Tibial artery (tissue), 4 donors: ENCODE data around the gene PLEKHF1.

Experiments used
- DNase-seq, 2 donors: peaks; one replicate each; pipeline ENCODE4 v3.0.0-alpha.2; 2019
- H3K27ac ChIP-seq, 2 donors: fragments of 200-600 bp; sonication (generic) in 1 of 2; 1 replicate in 1 of 2; 2 replicates in 1 of 2; pipeline ENCODE4 v1.5.1; 2018 to 2019; ENCODE audit warnings: mild to moderate bottlenecking in 1 of 2
- H3K27me3 ChIP-seq, 2 donors: fragments of 200-600 bp; sonication (generic) in 1 of 2; one replicate each; pipeline versions ENCODE4 v1.5.1 to v1.6.0; 2016 to 2019
- H3K36me3 ChIP-seq, 3 donors: fragments of 200-600 bp; sonication (generic) in 2 of 3; one replicate each; pipeline ENCODE4 v1.5.1; 2016 to 2019; ENCODE audit warnings: mild to moderate bottlenecking in 2 of 3
- H3K4me1 ChIP-seq, 4 donors: fragments of 200-600 bp; sonication (generic) in 2 of 4; 1 replicate in 3 of 4; 2 replicates in 1 of 4; pipeline ENCODE4 v1.5.1; 2016 to 2019
- H3K4me3 ChIP-seq, 2 donors: fragments of 200-600 bp; sonication (generic) in 1 of 2; 1 replicate in 1 of 2; 2 replicates in 1 of 2; pipeline ENCODE4 v1.5.1; 2018 to 2019; ENCODE audit warnings: mild to moderate bottlenecking in 2 of 2
- H3K9me3 ChIP-seq, 3 donors: fragments of 200-600 bp; sonication (generic) in 1 of 3; one replicate each; pipeline ENCODE4 v1.5.1; 2016 to 2019
- intact Hi-C: fragments of 100-400 bp; cut with DNase I; formaldehyde crosslinking; loops from one replicate; pipeline ENCODE4 v1.15.0; 2023; ENCODE audit warnings: low total_unique reads
- TF ChIP-seq, protein P1 (sequence below), 2 experiments: fragments of 200-600 bp in 1 of 2; fragments of 450-650 bp in 1 of 2; IDR thresholded peaks; one replicate each; pipeline ENCODE4 v1.5.1; 2017 to 2019; ENCODE audit warnings: antibody characterized with exemption in 2 of 2, mild to moderate bottlenecking in 1 of 2, moderate library complexity in 1 of 2

PLEKHF1 gene

GRCh38 chr19:29697523-29698261 lies 32.4 kb downstream of the PLEKHF1 start:
- Histone ChIP-seq H3K27me3 (no peaks in the 10 kb centered on the region), H3K4me3 (no peak overlapping the region), H3K36me3 (peaks cover 8 to 11% (median 9%) of the 10 kb centered on the region in 3 donors), H3K4me1 (no peaks in the 10 kb centered on the region), H3K9me3 (no peaks in the 10 kb centered on the region), H3K27ac (no peak overlapping the region)
- intact Hi-C loops = no loop called here
- no peak for DNase-seq
- TF ChIP-seq, protein P1, sequence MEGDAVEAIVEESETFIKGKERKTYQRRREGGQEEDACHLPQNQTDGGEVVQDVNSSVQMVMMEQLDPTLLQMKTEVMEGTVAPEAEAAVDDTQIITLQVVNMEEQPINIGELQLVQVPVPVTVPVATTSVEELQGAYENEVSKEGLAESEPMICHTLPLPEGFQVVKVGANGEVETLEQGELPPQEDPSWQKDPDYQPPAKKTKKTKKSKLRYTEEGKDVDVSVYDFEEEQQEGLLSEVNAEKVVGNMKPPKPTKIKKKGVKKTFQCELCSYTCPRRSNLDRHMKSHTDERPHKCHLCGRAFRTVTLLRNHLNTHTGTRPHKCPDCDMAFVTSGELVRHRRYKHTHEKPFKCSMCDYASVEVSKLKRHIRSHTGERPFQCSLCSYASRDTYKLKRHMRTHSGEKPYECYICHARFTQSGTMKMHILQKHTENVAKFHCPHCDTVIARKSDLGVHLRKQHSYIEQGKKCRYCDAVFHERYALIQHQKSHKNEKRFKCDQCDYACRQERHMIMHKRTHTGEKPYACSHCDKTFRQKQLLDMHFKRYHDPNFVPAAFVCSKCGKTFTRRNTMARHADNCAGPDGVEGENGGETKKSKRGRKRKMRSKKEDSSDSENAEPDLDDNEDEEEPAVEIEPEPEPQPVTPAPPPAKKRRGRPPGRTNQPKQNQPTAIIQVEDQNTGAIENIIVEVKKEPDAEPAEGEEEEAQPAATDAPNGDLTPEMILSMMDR (IDR thresholded peaks at IDR 0.05) = no peak

DNA sequence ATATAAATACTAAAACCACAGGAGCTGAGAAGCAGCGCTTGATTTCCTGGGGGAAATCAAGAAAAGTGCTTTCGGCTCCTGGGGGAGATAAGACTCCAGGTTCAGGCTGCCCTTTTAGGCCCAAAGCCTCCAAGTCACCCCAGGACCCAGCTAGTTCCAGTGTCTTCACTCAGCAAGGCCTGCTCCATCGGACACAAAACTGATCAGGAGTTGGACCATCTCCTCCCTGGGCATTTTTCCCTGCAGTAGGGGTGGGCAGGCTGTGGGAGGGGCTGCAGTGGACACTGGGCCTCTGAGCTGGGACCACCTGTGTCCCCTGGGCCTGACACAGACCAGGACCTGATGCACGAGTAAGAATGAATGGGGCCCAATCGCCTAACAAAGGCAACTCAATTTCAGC lies 34.6 kb downstream of the PLEKHF1 start:
- TF ChIP-seq, protein P1 (IDR thresholded peaks at IDR 0.05) = no peak
- Histone ChIP-seq H3K4me3 (no peak overlapping the region), H3K4me1 (no peaks in the 10 kb centered on the region), H3K27me3 (no peaks in the 10 kb centered on the region), H3K27ac (no peak overlapping the region), H3K36me3 (peaks cover 9 to 33% (median 21%) of the 10 kb centered on the region in 3 donors), H3K9me3 (no peaks in the 10 kb centered on the region)
- intact Hi-C loops = no loop called here
- no peak for DNase-seq

- no peaks in the 10 kb centered on the region for H3K9me3 ChIP-seq
- no peak for DNase-seq
- H3K4me1 ChIP-seq = no peaks in the 10 kb centered on the region
- no peaks in the 10 kb centered on the region for H3K27me3 ChIP-seq
- H3K27ac ChIP-seq = no peak overlapping the region
- TF ChIP-seq, protein P1 (IDR thresholded peaks at IDR 0.05) = no peak
- peaks cover 9 to 35% (median 24%) of the 10 kb centered on the region in 3 donors for H3K36me3 ChIP-seq
- no peak overlapping the region for H3K4me3 ChIP-seq
- intact Hi-C loops = no loop called here
These were observed 35.2 kb downstream of the PLEKHF1 start for GRCh38 chr19:29700498-29700897.

GRCh38 chr19:29702161-29702962 lies 37.1 kb downstream of the PLEKHF1 start:
- intact Hi-C loops = no loop called here
- Histone ChIP-seq H3K36me3 (peaks cover 16 to 54% (median 41%) of the 10 kb centered on the region in 3 donors), H3K27ac (no peak overlapping the region), H3K9me3 (no peaks in the 10 kb centered on the region), H3K4me1 (no peaks in the 10 kb centered on the region), H3K27me3 (no peaks in the 10 kb centered on the region), H3K4me3 (no peak overlapping the region)
- no peak for DNase-seq
- TF ChIP-seq, protein P1 (IDR thresholded peaks at IDR 0.05) = no peak

DNA sequence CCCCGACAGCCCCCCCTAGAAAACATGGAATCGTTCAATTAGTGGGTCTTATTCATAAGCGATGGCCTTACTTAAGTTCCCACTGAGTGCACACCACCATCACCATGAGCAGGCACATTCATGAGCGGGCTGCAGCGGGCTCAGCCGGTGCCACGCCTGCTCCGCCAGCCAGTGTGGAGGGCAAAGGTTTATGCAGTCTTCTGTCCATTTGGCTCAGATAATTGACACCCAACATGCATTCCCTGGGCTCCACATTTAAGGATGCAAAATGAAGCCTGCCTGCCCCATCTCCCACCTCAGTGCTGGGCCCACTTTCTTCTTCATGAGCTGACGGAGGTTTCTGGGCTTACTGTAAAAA lies 37.7 kb downstream of the PLEKHF1 start:
- no peaks in the 10 kb centered on the region for H3K4me1 ChIP-seq
- intact Hi-C loops = no loop called here
- H3K4me3 ChIP-seq = no peak overlapping the region
- no peak overlapping the region for H3K27ac ChIP-seq
- DNase-seq = no peak
- no peaks in the 10 kb centered on the region for H3K27me3 ChIP-seq
- H3K36me3 ChIP-seq = peaks cover 22 to 59% (median 45%) of the 10 kb centered on the region in 3 donors
- H3K9me3 ChIP-seq = no peaks in the 10 kb centered on the region
- TF ChIP-seq, protein P1 (IDR thresholded peaks at IDR 0.05) = no peak
